Measurements from ENCODE around the gene MED12L.

DNA sequence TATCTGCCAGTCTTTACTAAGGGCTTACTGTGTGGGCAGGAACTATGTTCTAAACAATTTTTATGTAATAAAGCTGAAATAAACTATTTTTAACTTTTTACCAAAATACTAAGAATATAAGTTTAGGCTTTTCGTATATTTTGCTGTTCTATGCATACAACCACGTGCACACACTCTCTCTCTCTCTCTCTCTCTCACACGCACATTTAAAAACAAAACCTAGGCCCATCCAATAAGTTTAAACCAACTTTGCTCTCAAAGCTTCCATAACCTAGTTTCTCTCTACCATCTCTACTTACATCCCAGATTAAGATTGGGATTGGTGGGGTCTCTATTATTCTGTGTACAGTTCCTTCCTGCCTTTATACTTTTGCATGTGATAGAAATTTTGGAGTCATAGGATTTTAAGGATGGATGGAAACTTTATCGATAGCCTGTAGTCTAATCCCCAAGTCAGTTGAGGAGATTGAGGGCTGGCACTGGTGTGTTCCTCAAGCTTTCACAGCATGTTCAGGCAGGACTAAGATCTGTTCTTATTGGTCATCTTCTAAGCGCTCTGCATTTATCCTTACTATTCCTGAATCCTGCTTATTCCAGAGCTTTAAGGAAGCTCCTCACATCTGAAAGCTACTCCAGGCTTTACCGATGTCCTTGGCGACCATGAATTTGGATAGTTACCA, 115.7 kb downstream of the MED12L start:
- TF ChIP-seq CTCF (IDR thresholded peaks at IDR 0.05) (no peak), POLR2A (IDR thresholded peaks at IDR 0.05) (no peak)

All from lower leg skin (tissue), 3 donors.